GM19438 (cell line): ENCODE measurements around the gene SPRR1A.

ENCODE experiments used
- ATAC-seq: cut with Tn5 transposase; IDR thresholded peaks from one replicate; pipeline ENCODE4 v1.9.1; 2021; ENCODE audit warnings: low read depth; ENCODE audit not compliant: unreplicated experiment

SPRR1A gene

GRCh38 chr1:153025797-153026196 is 41.9 kb downstream of the SPRR1A start:
- no peak for ATAC-seq

- ATAC-seq, result no peak
These were observed 44.9 kb downstream of the SPRR1A start for GRCh38 chr1:153028766-153029165.

DNA sequence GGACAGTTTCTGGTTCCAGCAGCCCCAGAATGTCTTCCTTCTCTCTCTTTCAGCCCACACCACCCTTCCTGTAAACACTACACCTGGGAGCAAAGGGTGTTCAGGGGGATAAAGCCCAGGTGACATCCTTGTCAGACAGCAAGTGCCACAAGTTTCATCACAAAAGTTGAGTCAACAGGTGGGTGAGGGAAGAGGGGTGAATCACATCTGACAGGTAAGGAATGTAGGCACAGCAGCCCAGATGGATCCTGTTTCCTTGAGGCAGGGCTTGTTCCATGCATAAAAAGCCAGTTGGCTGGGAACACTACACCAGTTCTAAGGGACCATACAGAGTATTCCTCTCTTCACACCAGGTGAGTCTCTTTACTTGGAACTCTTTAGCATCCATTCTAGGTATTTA is 47.0 kb downstream of the SPRR1A start, which contains the start of gene SPRR1B:
Gene SPRR1B, plus strand, starts transcription at position 309 of the 400 bp plus-strand sequence. CDS start 1,143 bp downstream, outside the sequence.
- no peak for ATAC-seq

GRCh38 chr1:153032073-153032472 is 48.2 kb downstream of the SPRR1A start:
- ATAC-seq, result no peak

GRCh38 chr1:153032677-153033308 is 48.9 kb downstream of the SPRR1A start:
- ATAC-seq, result no peak

- ATAC-seq, result no peak
These were observed 51.3 kb downstream of the SPRR1A start for GRCh38 chr1:153035211-153035610.
